ENCODE results near the gene SDK2. TPM values are rescaled to one million over a fixed set of nuclear protein-coding genes. Genes with fewer than 3 reads are reported as not detected.

SDK2 gene
- polyA plus RNA-seq, 1 of the 3 experiments (the other 2 are of a cell fraction) = 0.02 TPM

GRCh38 chr17:73316919-73317505, 327.2 kb downstream of the SDK2 start (continued):
- no peak for TF ChIP-seq REST (IDR thresholded peaks at IDR 0.05; ENCODE audit: low read depth, low read length)

- TF ChIP-seq PBX3 (IDR thresholded peaks at IDR 0.05) (no peak), ELF1 (IDR thresholded peaks at IDR 0.05) (no peak), TCF12 (IDR thresholded peaks at IDR 0.05) (no peak), REST (IDR thresholded peaks at IDR 0.05; ENCODE audit: low read depth, low read length) (no peak), FOXJ3 (CRISPR knock-in tag; IDR thresholded peaks at IDR 0.05) (no peak), YY1 (IDR thresholded peaks at IDR 0.05; ENCODE audit: low read depth) (no peak), NFIC (IDR thresholded peaks at IDR 0.05; ENCODE audit: borderline replicate concordance) (no peak), RCOR1 (IDR thresholded peaks at IDR 0.05; ENCODE audit: low read length) (no peak), SMC3 (IDR thresholded peaks at IDR 0.05; ENCODE audit: low read depth, low read length) (no peak), EP300 (IDR thresholded peaks at IDR 0.05; ENCODE audit: borderline replicate concordance in 1 of 2, low read depth in 1 of 2, low read length in 1 of 2) (no peak), GATA2 (CRISPR knock-in tag; IDR thresholded peaks at IDR 0.05) (no peak)
- TF ChIP-seq, protein P1, sequence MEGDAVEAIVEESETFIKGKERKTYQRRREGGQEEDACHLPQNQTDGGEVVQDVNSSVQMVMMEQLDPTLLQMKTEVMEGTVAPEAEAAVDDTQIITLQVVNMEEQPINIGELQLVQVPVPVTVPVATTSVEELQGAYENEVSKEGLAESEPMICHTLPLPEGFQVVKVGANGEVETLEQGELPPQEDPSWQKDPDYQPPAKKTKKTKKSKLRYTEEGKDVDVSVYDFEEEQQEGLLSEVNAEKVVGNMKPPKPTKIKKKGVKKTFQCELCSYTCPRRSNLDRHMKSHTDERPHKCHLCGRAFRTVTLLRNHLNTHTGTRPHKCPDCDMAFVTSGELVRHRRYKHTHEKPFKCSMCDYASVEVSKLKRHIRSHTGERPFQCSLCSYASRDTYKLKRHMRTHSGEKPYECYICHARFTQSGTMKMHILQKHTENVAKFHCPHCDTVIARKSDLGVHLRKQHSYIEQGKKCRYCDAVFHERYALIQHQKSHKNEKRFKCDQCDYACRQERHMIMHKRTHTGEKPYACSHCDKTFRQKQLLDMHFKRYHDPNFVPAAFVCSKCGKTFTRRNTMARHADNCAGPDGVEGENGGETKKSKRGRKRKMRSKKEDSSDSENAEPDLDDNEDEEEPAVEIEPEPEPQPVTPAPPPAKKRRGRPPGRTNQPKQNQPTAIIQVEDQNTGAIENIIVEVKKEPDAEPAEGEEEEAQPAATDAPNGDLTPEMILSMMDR (IDR thresholded peaks at IDR 0.05) = no peak
- ChIA-PET POLR2A (no interaction called here), CTCF (interaction anchor here (0.8 to 2.4 kb wide), 6 partner anchors 26 to 115 kb away, joined by 3 to 13 read pairs (median 4); no protein-coding TSS in a partner anchor)
- H3K27me3 ChIP-seq (ENCODE audit: insufficient read depth) = no peaks in the 10 kb centered on the region
- no peaks in the 10 kb centered on the region for H3K36me3 ChIP-seq (replicated peaks in 1 of 2; ENCODE audit: control insufficient read depth in 1 of 2, insufficient read depth in 2 of 2, low read length in 1 of 2)
- no peaks in the 10 kb centered on the region for H3K9me2 ChIP-seq
- no peak overlapping the region for H2AFZ ChIP-seq (ENCODE audit: low read depth)
- H3K79me2 ChIP-seq (ENCODE audit: insufficient read depth) = peaks cover 7% of the 10 kb centered on the region
- H3F3A ChIP-seq (replicated peaks; ENCODE audit: insufficient read depth) = peaks cover 4% of the 10 kb centered on the region
- H3K9ac ChIP-seq = no peak overlapping the region
- no peaks in the 10 kb centered on the region for H3K9me3 ChIP-seq
- H3K4me2 ChIP-seq = no peak overlapping the region
- no peak for DNase-seq
- peaks cover 6 to 34% of the 10 kb centered on the region in 2 experiments; a peak in 3 of 4 replicates for H3K4me1 ChIP-seq (ENCODE audit: control insufficient read depth in 1 of 2, insufficient read depth in 2 of 2, low read depth in 1 of 2, low read length in 1 of 2)
- 59% methylated on average over 5 of the region's 5 CpGs for WGBS (ENCODE audit: low lambda C conversion rate)
- no peak overlapping the region for H3K27ac ChIP-seq (ENCODE audit: low read depth in 2 of 2, low read length in 1 of 2)
- H3K4me3 ChIP-seq (ENCODE audit: low read depth in 2 of 2, low read length in 1 of 2) = no peak overlapping the region
- H4K20me1 ChIP-seq (ENCODE audit: insufficient read depth) = no peaks in the 10 kb centered on the region
These were observed 328.8 kb downstream of the SDK2 start for GRCh38 chr17:73315471-73315870.
